Stimulated activated CD8-positive, alpha-beta memory T cell treated with anti-CD3 and anti-CD28 coated beads, Interleukin-4, amount 100 ng/mL, for 4 hours (primary cell): ENCODE measurements around the gene NR2F1.

Source experiments
- DNase-seq, 2 donors: peaks; one replicate each; pipeline ENCODE4 v3.0.0-alpha.2; 2020; ENCODE audit warnings: low read depth in 2 of 2, low spot score in 1 of 2

Gene NR2F1

GRCh38 chr5:93577854-93578812 lies 4.9 kb upstream of the NR2F1 start:
- DNase-seq = no peak

DNA sequence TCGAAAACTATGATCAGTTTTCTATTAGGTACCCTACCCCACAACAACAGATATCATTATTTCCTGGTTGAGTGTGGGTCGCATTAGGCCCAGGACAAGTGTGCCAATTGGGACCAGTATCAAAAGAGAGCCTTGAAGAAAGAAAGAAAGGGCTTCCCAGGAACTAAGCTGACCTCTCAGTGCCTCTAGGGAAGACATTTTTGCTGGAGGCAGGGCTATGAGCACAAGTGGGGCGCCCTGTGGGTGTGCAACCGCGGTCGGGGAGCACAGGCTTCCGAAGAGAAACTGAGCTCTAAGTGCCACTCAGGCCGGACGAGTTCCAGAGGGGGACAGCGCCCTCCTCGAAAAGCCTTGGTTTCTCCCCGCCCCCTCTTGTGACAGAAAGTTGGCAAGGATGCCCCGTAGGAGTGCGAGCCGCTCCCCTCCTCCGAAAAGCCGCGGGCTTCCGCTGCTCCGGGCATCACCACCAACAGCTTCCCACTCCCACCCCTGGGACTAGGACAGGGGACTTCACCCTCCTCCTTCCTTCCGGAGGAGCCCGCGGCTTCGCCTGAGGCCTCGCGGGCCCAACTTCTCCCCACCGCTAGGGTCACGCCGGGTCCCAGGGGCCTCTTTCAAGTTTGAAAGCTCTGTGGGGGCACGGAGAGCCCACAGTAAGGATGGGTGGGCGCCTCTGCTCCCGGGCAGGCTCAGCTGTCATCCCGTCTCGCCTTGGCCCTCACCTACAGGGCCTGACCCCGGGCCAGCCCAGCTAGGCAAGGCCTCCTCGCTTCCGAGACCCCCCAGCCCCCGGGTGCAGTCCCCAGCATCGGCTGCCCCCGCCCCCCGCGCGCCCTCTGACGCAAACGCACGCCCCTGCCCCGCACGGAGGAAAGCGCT lies 4.0 kb upstream of the NR2F1 start:
- no peak for DNase-seq

GRCh38 chr5:93579692-93580062 lies 3.3 kb upstream of the NR2F1 start:
- DNase-seq = no peak

DNA sequence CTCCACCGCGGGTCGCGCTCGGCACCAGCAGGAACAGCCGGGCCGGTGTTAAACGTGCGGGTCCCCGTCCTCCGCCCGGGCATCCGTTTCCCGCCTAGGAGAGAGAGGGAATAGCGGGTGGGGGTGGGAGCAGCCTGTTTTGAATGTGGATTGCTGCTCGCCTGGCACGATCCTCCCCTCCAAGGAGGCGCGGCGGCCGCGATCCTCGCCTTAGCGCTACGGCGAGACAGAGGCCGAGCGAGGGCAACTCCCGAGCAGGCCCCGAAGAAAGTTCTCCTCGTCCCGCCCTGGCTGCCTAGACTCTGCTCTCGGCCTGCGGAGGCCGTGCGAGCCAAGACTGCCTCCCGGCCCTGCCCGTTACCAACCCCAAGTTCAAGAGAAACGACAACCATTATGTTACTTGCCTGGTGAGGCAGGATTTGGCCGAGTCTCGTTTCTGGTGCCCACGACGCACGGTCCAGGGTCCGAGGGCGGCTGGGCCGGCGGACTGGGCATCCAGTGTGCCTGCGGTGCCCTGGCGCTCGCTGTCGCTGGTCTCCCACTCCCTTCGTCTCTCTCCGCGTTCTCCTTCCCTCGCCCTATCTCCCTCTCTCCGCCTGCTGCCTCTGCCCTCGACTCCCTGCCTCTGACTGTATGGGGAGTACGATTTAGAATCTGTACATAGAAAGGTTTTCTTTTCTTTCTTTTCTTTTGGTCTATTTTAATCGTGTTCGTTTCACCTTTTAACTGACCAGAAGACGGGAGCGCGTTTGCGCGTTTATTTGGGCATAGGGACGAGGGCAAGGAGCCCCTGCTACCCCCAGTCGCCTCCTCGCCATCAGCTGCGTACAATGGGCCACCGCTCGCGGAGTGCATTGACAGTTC lies 2.7 kb upstream of the NR2F1 start:
- no peak for DNase-seq

GRCh38 chr5:93580927-93581445 lies 2.0 kb upstream of the NR2F1 start, which contains the start of gene NR2F1-AS1:
Gene NR2F1-AS1 (minus strand): TSS chr5:93581219.
- no peak for DNase-seq

DNA sequence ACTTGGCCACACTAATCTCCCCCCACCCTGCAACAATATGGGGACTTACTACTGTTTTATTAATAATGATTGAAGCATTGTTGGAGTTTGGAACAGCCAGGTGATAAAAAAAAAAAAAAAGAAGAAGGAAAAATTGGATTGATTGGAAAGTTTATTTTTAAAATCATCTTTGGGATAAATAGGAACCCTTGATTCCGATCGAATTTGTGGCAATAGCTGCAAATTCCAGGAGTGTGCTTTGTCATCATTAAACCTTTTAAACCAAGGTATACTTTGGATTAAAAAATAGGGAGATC lies 907 bp upstream of the NR2F1 start:
- no peak for DNase-seq

DNA sequence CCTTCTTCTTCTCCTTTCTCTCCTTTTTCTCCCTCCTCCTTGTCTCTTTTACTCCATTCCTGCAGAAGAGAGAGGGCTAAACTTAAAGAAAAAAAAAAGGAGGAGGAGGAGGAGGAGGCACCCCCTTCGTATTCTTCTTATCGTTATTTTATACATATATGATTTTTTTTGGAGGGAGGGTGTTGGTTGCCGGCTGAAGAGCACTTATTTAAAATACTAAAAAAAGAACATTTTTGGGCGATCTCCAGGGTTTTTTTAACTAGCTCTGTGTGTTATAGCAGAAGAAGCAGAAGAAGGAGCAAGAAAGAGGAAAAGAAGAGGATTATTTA lies 381 bp downstream of the NR2F1 start:
- DNase-seq = no peak

- no peak for DNase-seq
Measured at GRCh38 chr5:93583768-93584595, 960 bp downstream of the NR2F1 start.

- DNase-seq = no peak
Measured at GRCh38 chr5:93584596-93585040, 1.6 kb downstream of the NR2F1 start.

DNA sequence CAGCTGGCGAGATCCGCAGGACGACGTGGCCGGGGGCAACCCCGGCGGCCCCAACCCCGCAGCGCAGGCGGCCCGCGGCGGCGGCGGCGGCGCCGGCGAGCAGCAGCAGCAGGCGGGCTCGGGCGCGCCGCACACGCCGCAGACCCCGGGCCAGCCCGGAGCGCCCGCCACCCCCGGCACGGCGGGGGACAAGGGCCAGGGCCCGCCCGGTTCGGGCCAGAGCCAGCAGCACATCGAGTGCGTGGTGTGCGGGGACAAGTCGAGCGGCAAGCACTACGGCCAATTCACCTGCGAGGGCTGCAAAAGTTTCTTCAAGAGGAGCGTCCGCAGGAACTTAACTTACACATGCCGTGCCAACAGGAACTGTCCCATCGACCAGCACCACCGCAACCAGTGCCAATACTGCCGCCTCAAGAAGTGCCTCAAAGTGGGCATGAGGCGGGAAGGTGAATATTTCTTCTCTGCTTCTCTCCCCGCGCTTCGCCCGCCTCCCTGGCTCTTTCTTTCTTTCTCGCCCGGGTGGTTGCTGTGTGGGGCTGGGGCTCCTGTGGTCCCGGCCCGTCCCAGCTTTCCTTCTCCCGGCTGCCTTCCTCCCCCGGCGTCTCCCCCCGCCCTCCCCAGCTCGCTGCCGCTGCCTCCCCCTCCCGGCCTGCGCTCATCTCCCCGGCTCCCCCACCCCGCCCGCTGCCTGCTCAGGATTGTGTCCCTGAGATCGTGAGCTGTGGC lies 2.2 kb downstream of the NR2F1 start:
- DNase-seq = no peak

DNA sequence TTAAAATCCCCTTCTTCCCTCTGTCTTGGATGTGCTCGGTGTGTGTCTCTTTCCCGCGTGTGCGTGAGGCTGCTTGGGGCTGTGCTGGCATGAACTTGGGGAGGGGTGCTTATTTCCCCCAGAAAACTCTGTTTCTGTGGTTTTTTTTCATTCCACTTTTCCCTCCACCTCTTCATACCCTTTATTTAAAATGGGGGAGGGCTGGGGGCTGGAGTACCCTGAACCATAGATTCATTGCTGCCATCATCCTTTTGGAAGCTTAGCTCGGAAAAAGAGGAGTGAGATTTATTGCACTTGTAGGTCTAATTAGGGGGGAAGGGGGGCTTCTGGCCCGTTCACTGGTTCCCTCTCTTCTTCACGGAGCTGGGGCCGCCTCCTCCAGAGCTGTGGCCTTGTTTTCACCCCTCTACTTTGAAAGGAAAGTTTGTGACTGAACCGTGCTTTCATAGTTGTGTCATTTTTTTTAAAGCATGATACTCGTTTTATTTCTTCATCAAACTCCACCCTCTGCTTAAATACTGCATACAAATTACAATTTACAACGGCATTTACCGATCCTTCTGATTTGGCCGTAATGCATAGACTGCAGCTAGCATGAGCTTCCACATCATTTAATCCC lies 2.9 kb downstream of the NR2F1 start:
- DNase-seq = no peak

- no peak for DNase-seq
Measured at GRCh38 chr5:93586736-93587596, 3.9 kb downstream of the NR2F1 start.

DNA sequence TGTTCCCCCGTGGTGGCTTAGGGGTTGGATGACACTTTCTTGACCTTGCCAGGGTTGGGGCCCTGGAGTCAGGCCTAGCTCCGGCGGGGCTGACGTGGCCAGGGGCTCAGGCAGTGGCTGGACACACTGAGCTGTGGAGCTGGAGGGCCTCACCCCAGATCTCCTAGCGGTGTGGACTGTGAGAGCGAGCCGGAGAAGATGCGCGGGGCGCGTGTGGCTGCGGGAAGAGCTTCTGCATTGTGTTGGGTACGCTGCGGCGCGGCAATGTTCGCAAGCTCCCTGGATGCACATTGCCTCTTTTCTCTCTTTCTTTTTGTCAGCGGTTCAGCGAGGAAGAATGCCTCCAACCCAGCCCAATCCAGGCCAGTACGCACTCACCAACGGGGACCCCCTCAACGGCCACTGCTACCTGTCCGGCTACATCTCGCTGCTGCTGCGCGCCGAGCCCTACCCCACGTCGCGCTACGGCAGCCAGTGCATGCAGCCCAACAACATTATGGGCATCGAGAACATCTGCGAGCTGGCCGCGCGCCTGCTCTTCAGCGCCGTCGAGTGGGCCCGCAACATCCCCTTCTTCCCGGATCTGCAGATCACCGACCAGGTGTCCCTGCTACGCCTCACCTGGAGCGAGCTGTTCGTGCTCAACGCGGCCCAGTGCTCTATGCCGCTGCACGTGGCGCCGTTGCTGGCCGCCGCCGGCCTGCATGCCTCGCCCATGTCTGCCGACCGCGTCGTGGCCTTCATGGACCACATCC lies 4.8 kb downstream of the NR2F1 start:
- no peak for DNase-seq

DNA sequence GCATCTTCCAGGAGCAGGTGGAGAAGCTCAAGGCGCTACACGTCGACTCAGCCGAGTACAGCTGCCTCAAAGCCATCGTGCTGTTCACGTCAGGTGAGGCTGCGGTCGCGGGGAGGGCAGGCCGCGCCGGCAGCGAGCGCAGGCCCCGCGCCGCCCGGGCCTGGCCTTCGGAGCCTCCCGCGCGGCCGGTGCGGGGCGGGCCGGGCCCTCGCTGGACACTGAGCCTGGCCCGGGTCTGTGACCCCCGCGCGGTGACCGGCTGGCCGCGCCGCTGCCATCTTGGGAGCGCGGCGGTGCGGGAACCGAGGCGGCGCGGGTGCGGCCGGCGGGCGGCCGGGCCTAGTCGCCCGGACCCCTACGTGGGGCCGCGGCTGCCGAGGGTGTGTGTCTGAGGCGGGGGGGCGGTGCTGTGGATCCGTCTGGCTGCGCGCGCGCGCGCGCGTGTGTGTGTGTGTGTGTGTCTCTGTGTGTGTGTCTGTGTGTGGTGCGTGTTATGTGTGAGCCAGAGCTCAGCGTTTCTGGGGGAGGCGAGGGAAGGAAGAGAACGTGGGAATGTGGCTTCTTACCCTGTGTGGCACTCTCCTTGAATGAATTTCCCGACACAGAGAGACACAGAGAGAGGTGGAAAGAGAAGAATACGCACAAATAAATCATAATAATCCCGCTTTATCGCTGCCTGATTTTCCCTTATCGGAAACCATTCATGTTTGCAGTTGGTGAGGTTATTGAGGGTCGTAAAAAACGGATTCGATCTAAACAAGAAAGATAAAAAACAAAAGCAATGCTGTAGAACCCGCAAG lies 5.5 kb downstream of the NR2F1 start:
- DNase-seq = no peak

DNA sequence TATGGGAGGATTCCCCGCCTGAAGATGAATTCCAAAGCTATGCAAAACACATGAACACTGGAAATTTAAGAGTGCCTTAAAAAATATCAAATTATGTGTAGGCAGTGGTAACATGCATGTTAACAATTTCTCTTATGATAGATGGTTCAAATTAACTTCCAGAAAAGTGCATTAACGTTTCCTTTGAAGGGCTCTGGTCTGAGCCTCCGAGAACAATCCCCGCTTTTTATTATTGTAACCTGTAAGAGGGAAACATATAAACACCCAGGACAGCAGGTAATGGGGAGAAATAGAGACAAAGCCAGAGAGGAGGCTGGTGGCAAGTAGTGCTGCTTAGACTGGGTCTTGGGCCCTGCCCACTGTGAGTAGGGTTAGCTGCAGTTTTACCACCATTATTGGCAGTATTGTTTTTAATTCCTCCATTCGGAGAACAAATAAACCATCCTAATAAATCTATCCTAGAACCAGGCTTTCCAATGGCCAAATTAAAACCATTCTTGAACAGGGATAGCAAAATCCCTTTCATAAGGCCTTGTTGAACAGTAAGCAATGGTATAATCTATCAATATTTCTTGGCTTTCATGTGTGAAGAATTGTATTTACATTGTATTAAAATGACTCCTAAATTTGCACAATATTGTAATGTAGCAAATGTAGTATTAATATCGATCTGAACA lies 6.3 kb downstream of the NR2F1 start:
- no peak for DNase-seq

GRCh38 chr5:93589829-93590215 lies 6.8 kb downstream of the NR2F1 start:
- no peak for DNase-seq
